ENCODE measurements around the gene CALD1.

The CALD1 gene

DNA sequence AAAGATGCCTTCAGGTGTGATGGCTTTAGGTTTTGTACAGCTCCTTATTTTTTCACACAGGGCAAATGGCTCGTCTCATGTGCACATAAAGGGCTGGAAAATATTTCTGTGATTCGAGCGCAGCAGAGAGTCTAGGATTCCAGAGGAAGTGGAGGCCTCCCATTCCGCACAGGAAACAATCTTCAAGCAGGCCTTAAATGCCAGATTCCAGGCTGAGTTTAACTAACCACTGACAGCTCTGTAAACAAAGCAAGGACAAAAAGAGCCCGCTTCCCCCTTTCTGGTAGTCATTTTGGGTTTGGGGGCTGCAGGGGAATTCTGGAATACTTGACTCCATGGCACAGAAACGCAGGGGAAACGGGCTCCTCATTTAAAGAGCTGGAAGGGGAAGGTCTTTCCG lies 87.2 kb downstream of the CALD1 start:
- Histone ChIP-seq H3K4me1 (ENCODE audit: insufficient read depth, low read length, severe bottlenecking) (peaks cover 13% of the 10 kb centered on the region), H3K4me3 (ENCODE audit: low read depth, low read length, poor library complexity, severe bottlenecking) (no peak overlapping the region), H3K36me3 (ENCODE audit: insufficient read depth, low read length) (no peaks in the 10 kb centered on the region), H3K4me2 (ENCODE audit: low read length) (no peak overlapping the region), H3K27me3 (ENCODE audit: insufficient read depth, low read length) (no peaks in the 10 kb centered on the region; the same call in 1 of the 2 replicates), H3K9me2 (ENCODE audit: low read depth, low read length) (no peaks in the 10 kb centered on the region), H3K9ac (ENCODE audit: low read length) (no peak overlapping the region), H3K27ac (ENCODE audit: low read depth, low read length, poor library complexity, severe bottlenecking) (no peak overlapping the region), H4K20me1 (ENCODE audit: insufficient read depth, low read length) (no peaks in the 10 kb centered on the region), H3K9me3 (ENCODE audit: low read length) (no peaks in the 10 kb centered on the region), H2AFZ (ENCODE audit: low read length) (no peak overlapping the region), H3K79me2 (ENCODE audit: insufficient read depth, low read length) (no peaks in the 10 kb centered on the region), H3F3A (ENCODE audit: insufficient read depth, low read length) (no peaks in the 10 kb centered on the region)
- TF ChIP-seq, protein P1, sequence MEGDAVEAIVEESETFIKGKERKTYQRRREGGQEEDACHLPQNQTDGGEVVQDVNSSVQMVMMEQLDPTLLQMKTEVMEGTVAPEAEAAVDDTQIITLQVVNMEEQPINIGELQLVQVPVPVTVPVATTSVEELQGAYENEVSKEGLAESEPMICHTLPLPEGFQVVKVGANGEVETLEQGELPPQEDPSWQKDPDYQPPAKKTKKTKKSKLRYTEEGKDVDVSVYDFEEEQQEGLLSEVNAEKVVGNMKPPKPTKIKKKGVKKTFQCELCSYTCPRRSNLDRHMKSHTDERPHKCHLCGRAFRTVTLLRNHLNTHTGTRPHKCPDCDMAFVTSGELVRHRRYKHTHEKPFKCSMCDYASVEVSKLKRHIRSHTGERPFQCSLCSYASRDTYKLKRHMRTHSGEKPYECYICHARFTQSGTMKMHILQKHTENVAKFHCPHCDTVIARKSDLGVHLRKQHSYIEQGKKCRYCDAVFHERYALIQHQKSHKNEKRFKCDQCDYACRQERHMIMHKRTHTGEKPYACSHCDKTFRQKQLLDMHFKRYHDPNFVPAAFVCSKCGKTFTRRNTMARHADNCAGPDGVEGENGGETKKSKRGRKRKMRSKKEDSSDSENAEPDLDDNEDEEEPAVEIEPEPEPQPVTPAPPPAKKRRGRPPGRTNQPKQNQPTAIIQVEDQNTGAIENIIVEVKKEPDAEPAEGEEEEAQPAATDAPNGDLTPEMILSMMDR (IDR thresholded peaks at IDR 0.05; ENCODE audit: low read length): no peak
- TF ChIP-seq EZH2 (IDR thresholded peaks at IDR 0.05; ENCODE audit: borderline replicate concordance, low read length): no peak

DNA sequence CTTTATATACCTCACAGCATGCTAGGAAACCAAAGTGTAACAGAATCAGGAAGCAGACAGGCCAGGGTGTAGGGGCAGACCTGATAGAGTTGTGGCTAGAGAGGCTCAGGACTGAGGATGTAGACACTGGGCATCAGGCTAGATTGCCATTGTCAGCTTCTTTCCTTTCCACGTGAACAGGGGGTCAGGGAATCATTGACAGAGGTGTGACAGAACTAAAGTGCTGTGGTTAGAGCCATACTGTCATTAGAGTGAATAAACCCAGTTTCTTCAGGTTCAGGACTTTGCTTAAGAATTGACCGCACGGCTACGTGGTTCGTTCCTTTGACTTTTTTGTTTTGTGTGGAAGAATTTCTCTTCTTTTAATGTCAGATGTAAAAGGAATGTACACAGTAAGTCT lies 90.7 kb downstream of the CALD1 start:
- H3K9ac ChIP-seq (ENCODE audit: low read length): no peak overlapping the region
- H3K27ac ChIP-seq (ENCODE audit: low read depth, low read length, poor library complexity, severe bottlenecking): no peak overlapping the region
- no peaks in the 10 kb centered on the region; the same call in 1 of the 2 replicates for H3K27me3 ChIP-seq (ENCODE audit: insufficient read depth, low read length)
- H3K36me3 ChIP-seq (ENCODE audit: insufficient read depth, low read length): no peaks in the 10 kb centered on the region
- no peaks in the 10 kb centered on the region for H3K79me2 ChIP-seq (ENCODE audit: insufficient read depth, low read length)
- no peak overlapping the region for H3K4me3 ChIP-seq (ENCODE audit: low read depth, low read length, poor library complexity, severe bottlenecking)
- no peak overlapping the region for H2AFZ ChIP-seq (ENCODE audit: low read length)
- H3K9me2 ChIP-seq (ENCODE audit: low read depth, low read length): no peaks in the 10 kb centered on the region
- no peaks in the 10 kb centered on the region for H4K20me1 ChIP-seq (ENCODE audit: insufficient read depth, low read length)
- TF ChIP-seq EZH2 (IDR thresholded peaks at IDR 0.05; ENCODE audit: borderline replicate concordance, low read length): no peak
- TF ChIP-seq, protein P1 (IDR thresholded peaks at IDR 0.05; ENCODE audit: low read length): no peak
- no peaks in the 10 kb centered on the region for H3F3A ChIP-seq (ENCODE audit: insufficient read depth, low read length)
- no peaks in the 10 kb centered on the region for H3K4me1 ChIP-seq (ENCODE audit: insufficient read depth, low read length, severe bottlenecking)
- H3K4me2 ChIP-seq (ENCODE audit: low read length): no peak overlapping the region
- no peaks in the 10 kb centered on the region for H3K9me3 ChIP-seq (ENCODE audit: low read length)

DNA sequence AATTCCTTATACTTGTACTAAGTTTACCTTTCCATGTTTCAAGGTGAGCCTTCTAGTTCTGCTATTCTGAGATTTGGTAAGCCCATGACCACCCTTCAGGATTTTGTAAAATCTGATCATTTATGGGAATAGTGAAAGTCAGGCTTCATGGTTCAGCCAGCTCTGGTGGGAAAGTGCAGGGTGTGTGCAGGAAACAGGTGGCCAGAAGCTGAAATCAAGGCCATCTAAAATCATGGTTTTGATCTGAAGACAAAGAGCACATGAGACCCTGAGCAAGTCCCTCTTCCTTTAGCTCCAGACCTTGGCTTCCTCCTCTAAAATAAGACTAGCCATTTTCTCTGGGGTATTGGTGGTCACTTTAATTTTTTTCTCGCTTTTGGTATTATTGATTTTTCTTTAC lies 91.3 kb downstream of the CALD1 start:
- no peaks in the 10 kb centered on the region for H3F3A ChIP-seq (ENCODE audit: insufficient read depth, low read length)
- no peaks in the 10 kb centered on the region for H3K79me2 ChIP-seq (ENCODE audit: insufficient read depth, low read length)
- no peaks in the 10 kb centered on the region for H3K9me3 ChIP-seq (ENCODE audit: low read length)
- H2AFZ ChIP-seq (ENCODE audit: low read length): no peak overlapping the region
- TF ChIP-seq, protein P1 (IDR thresholded peaks at IDR 0.05; ENCODE audit: low read length): no peak
- no peak for TF ChIP-seq EZH2 (IDR thresholded peaks at IDR 0.05; ENCODE audit: borderline replicate concordance, low read length)
- H3K4me2 ChIP-seq (ENCODE audit: low read length): no peak overlapping the region
- H3K36me3 ChIP-seq (ENCODE audit: insufficient read depth, low read length): no peaks in the 10 kb centered on the region
- H3K9me2 ChIP-seq (ENCODE audit: low read depth, low read length): no peaks in the 10 kb centered on the region
- no peaks in the 10 kb centered on the region; the same call in 1 of the 2 replicates for H3K27me3 ChIP-seq (ENCODE audit: insufficient read depth, low read length)
- H4K20me1 ChIP-seq (ENCODE audit: insufficient read depth, low read length): no peaks in the 10 kb centered on the region
- no peaks in the 10 kb centered on the region for H3K4me1 ChIP-seq (ENCODE audit: insufficient read depth, low read length, severe bottlenecking)
- no peak overlapping the region for H3K27ac ChIP-seq (ENCODE audit: low read depth, low read length, poor library complexity, severe bottlenecking)
- no peak overlapping the region for H3K4me3 ChIP-seq (ENCODE audit: low read depth, low read length, poor library complexity, severe bottlenecking)
- no peak overlapping the region for H3K9ac ChIP-seq (ENCODE audit: low read length)

Measured in OCI-LY1 (cell line).